Tibial artery (tissue), 4 donors: ENCODE results near the gene COMMD1.
A peak's percentile ranks its signal among the peaks of the same experiment; 100 is the strongest.

ENCODE experiments used
- DNase-seq, 2 donors: peaks; one replicate each; pipeline ENCODE4 v3.0.0-alpha.2; 2019
- H3K27ac ChIP-seq, 2 donors: fragments of 200-600 bp; sonication (generic) in 1 of 2; 1 replicate in 1 of 2; 2 replicates in 1 of 2; pipeline ENCODE4 v1.5.1; 2018 to 2019; ENCODE audit warnings: mild to moderate bottlenecking in 1 of 2
- H3K27me3 ChIP-seq, 2 donors: fragments of 200-600 bp; sonication (generic) in 1 of 2; one replicate each; pipeline versions ENCODE4 v1.5.1 to v1.6.0; 2016 to 2019
- H3K36me3 ChIP-seq, 3 donors: fragments of 200-600 bp; sonication (generic) in 2 of 3; one replicate each; pipeline ENCODE4 v1.5.1; 2016 to 2019; ENCODE audit warnings: mild to moderate bottlenecking in 2 of 3
- H3K4me1 ChIP-seq, 4 donors: fragments of 200-600 bp; sonication (generic) in 2 of 4; 1 replicate in 3 of 4; 2 replicates in 1 of 4; pipeline ENCODE4 v1.5.1; 2016 to 2019
- H3K4me3 ChIP-seq, 2 donors: fragments of 200-600 bp; sonication (generic) in 1 of 2; 1 replicate in 1 of 2; 2 replicates in 1 of 2; pipeline ENCODE4 v1.5.1; 2018 to 2019; ENCODE audit warnings: mild to moderate bottlenecking in 2 of 2
- H3K9me3 ChIP-seq, 3 donors: fragments of 200-600 bp; sonication (generic) in 1 of 3; one replicate each; pipeline ENCODE4 v1.5.1; 2016 to 2019
- intact Hi-C: fragments of 100-400 bp; cut with DNase I; formaldehyde crosslinking; loops from one replicate; pipeline ENCODE4 v1.15.0; 2023; ENCODE audit warnings: low total_unique reads
- TF ChIP-seq, protein P1 (sequence below), 2 experiments: fragments of 200-600 bp in 1 of 2; fragments of 450-650 bp in 1 of 2; IDR thresholded peaks; one replicate each; pipeline ENCODE4 v1.5.1; 2017 to 2019; ENCODE audit warnings: antibody characterized with exemption in 2 of 2, mild to moderate bottlenecking in 1 of 2, moderate library complexity in 1 of 2

COMMD1 gene

GRCh38 chr2:62176801-62177200, 271.3 kb downstream of the COMMD1 start:
- DNase-seq, result no peak
- no peak overlapping the region for H3K27ac ChIP-seq
- no peaks in the 10 kb centered on the region for H3K9me3 ChIP-seq
- TF ChIP-seq, protein P1, sequence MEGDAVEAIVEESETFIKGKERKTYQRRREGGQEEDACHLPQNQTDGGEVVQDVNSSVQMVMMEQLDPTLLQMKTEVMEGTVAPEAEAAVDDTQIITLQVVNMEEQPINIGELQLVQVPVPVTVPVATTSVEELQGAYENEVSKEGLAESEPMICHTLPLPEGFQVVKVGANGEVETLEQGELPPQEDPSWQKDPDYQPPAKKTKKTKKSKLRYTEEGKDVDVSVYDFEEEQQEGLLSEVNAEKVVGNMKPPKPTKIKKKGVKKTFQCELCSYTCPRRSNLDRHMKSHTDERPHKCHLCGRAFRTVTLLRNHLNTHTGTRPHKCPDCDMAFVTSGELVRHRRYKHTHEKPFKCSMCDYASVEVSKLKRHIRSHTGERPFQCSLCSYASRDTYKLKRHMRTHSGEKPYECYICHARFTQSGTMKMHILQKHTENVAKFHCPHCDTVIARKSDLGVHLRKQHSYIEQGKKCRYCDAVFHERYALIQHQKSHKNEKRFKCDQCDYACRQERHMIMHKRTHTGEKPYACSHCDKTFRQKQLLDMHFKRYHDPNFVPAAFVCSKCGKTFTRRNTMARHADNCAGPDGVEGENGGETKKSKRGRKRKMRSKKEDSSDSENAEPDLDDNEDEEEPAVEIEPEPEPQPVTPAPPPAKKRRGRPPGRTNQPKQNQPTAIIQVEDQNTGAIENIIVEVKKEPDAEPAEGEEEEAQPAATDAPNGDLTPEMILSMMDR (IDR thresholded peaks at IDR 0.05), result no peak
- peaks cover 0 to 21% (median 13%) of the 10 kb centered on the region in 4 donors for H3K4me1 ChIP-seq
- intact Hi-C loops, result no loop called here
- no peaks in the 10 kb centered on the region for H3K36me3 ChIP-seq
- H3K4me3 ChIP-seq, result no peak overlapping the region
- H3K27me3 ChIP-seq, result no peaks in the 10 kb centered on the region

GRCh38 chr2:62177392-62178049, 272.0 kb downstream of the COMMD1 start:
- Histone ChIP-seq H3K27me3 (no peaks in the 10 kb centered on the region), H3K36me3 (no peaks in the 10 kb centered on the region), H3K4me3 (no peak overlapping the region), H3K4me1 (peaks cover 0 to 21% (median 13%) of the 10 kb centered on the region in 4 donors), H3K27ac (peak overlapping the region; percentile 57 to 61), H3K9me3 (no peaks in the 10 kb centered on the region)
- DNase-seq, result no peak
- TF ChIP-seq, protein P1 (IDR thresholded peaks at IDR 0.05), result no peak
- intact Hi-C loops, result no loop called here

GRCh38 chr2:62178741-62179271, 273.3 kb downstream of the COMMD1 start:
- H3K4me1 ChIP-seq, result peaks cover 0 to 21% (median 13%) of the 10 kb centered on the region in 4 donors
- no peaks in the 10 kb centered on the region for H3K36me3 ChIP-seq
- H3K27ac ChIP-seq, result peak overlapping the region; percentile 57 to 61
- H3K4me3 ChIP-seq, result no peak overlapping the region
- no peaks in the 10 kb centered on the region for H3K27me3 ChIP-seq
- intact Hi-C loops, result no loop called here
- DNase-seq, result peak; percentile 40 to 75
- no peaks in the 10 kb centered on the region for H3K9me3 ChIP-seq
- TF ChIP-seq, protein P1 (IDR thresholded peaks at IDR 0.05), result no peak

GRCh38 chr2:62180975-62181374, 275.5 kb downstream of the COMMD1 start:
- Histone ChIP-seq H3K36me3 (no peaks in the 10 kb centered on the region), H3K4me1 (peaks cover 0 to 21% (median 16%) of the 10 kb centered on the region in 4 donors), H3K4me3 (no peak overlapping the region), H3K27ac (no peak overlapping the region), H3K9me3 (no peaks in the 10 kb centered on the region), H3K27me3 (no peaks in the 10 kb centered on the region)
- no peak for DNase-seq
- intact Hi-C loops, result loop anchor here (10.0 kb wide), 1 partner anchor 166 kb away; no protein-coding TSS in a partner anchor
- TF ChIP-seq, protein P1 (IDR thresholded peaks at IDR 0.05), result no peak

GRCh38 chr2:62181843-62182242, 276.4 kb downstream of the COMMD1 start:
- Histone ChIP-seq H3K36me3 (no peaks in the 10 kb centered on the region), H3K4me1 (peaks cover 0 to 30% (median 22%) of the 10 kb centered on the region in 4 donors), H3K27me3 (no peaks in the 10 kb centered on the region), H3K9me3 (no peaks in the 10 kb centered on the region), H3K4me3 (no peak overlapping the region), H3K27ac (no peak overlapping the region)
- TF ChIP-seq, protein P1 (IDR thresholded peaks at IDR 0.05), result no peak
- no peak for DNase-seq
- intact Hi-C loops, result loop anchor here (10.0 kb wide), 1 partner anchor 167 kb away; no protein-coding TSS in a partner anchor
